Activated CD8-positive, alpha-beta T cell treated with anti-CD3 and anti-CD28 coated beads, Interleukin-2, amount 10 ng/mL, durations not matched to agents 7 days and 5 days (primary cell): ENCODE results near the gene RNF111. TPM values are rescaled to one million over a fixed set of nuclear protein-coding genes. Genes with fewer than 3 reads are reported as not detected.

ENCODE experiments used
- ATAC-seq: fragments of 150-1000 bp; cut with Tn5 transposase; one replicate; pipeline ENCODE4 v1.10.0; 2021; ENCODE audit warnings: moderate library complexity
- CTCF ChIA-PET: fragments of 350-600 bp; sonication (Branson Sonifier 250); formaldehyde crosslinking; loops from one replicate; lab custom pipeline; 2021; ENCODE audit warnings: antibody characterized with exemption; lab: Charles Lee
- POLR2A ChIA-PET: fragments of 350-600 bp; sonication (Branson Sonifier 250); formaldehyde crosslinking; loops from one replicate; lab custom pipeline; 2021; ENCODE audit warnings: antibody characterized with exemption; lab: Charles Lee
- DNase-seq: peaks from one replicate; pipeline ENCODE4 v3.0.0-alpha.2; 2020
- H3K27ac Mint-ChIP-seq: one replicate; pipeline ENCODE4 v1.8.0; 2021; ENCODE audit warnings: mild to moderate bottlenecking, mixed read lengths
- H3K27me3 Mint-ChIP-seq: one replicate; pipeline ENCODE4 v1.8.0; 2021; ENCODE audit warnings: low read depth, mixed read lengths
- H3K36me3 Mint-ChIP-seq: one replicate; pipeline ENCODE4 v1.8.0; 2021; ENCODE audit warnings: low read depth, mixed read lengths
- H3K4me1 Mint-ChIP-seq: one replicate; pipeline ENCODE4 v1.8.0; 2021; ENCODE audit warnings: low read depth, mixed read lengths
- H3K4me3 Mint-ChIP-seq: one replicate; pipeline ENCODE4 v1.8.0; 2021; ENCODE audit warnings: mild to moderate bottlenecking, mixed read lengths
- H3K9me3 Mint-ChIP-seq: one replicate; pipeline ENCODE4 v1.8.0; 2022; ENCODE audit warnings: mixed read lengths; ENCODE audit not compliant: insufficient read depth
- total RNA-seq, 2 experiments: library from RNA; stranded (reverse); gene quantifications; one replicate each; pipeline ENCODE4 v1.2.3, GENCODE V29; 2021

The RNF111 gene
- total RNA-seq, 2 experiments from 2014 or later: 36.7 to 38.9 TPM

DNA sequence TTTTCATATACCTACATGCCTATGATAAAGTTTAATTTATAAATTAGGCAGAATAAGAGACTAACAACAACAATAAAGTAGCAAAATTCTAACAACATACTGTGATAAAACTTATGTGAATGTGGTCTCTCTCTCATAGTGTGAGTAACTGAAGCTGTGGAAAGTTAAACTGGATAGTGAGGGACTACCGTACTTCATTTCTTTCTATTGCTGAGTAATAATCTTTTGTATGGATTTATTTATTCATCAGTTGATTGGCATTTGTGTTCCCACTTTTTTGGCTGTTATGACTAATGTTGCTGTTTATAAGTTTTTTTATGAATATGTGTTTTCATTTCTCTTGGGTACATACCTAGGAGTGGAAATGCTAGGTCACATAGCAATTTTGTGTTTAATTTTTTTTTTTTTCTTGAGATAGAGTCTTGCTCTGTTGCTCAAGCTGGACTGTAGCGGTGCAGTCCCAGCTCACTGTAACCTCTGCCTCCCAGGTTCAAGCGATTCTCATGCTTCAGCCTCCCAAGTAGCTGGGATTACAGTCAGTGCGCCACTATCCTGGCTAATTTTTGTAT lies 41.0 kb downstream of the RNF111 start:
- Mint-ChIP-seq H3K36me3 (peaks cover 44% of the 10 kb centered on the region), H3K27me3 (no peaks in the 10 kb centered on the region), H3K27ac (no peak overlapping the region), H3K4me3 (no peak overlapping the region), H3K9me3 (no peaks in the 10 kb centered on the region), H3K4me1 (peaks cover 10% of the 10 kb centered on the region)
- DNase-seq: no peak
- CTCF ChIA-PET: interaction anchor here (0.7 to 1.9 kb wide), 2 partner anchors 10 to 29 kb away, joined by 3 to 6 read pairs; no protein-coding TSS in a partner anchor
- POLR2A ChIA-PET: no interaction called here
- no peak for ATAC-seq

DNA sequence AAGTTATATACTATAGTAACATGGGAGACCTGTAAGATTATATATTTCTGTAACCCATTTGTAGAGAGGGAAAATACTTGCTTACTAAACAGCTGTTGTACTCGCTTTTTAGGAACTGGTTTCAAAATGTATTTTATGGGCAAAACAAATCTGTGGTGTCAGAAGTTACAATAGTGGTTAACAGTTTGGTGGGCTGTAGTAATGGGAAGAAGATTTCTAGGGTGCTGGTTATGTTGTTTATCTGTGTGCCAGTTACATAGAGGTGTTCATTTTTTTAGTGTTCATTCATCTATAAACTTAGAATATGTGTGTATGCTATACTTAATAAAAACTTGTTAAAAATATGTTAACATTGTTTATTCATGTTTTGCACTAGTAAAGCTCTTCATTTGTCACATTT lies 42.1 kb downstream of the RNF111 start:
- ChIA-PET CTCF (interaction anchor here (1.9 kb wide), 1 partner anchor 9 kb away, joined by 6 read pairs; no protein-coding TSS in a partner anchor), POLR2A (no interaction called here)
- Mint-ChIP-seq H3K4me1 (peaks cover 10% of the 10 kb centered on the region), H3K9me3 (no peaks in the 10 kb centered on the region), H3K36me3 (peaks cover 45% of the 10 kb centered on the region), H3K27ac (no peak overlapping the region), H3K27me3 (no peaks in the 10 kb centered on the region), H3K4me3 (no peak overlapping the region)
- DNase-seq (no peak), ATAC-seq (no peak)

DNA sequence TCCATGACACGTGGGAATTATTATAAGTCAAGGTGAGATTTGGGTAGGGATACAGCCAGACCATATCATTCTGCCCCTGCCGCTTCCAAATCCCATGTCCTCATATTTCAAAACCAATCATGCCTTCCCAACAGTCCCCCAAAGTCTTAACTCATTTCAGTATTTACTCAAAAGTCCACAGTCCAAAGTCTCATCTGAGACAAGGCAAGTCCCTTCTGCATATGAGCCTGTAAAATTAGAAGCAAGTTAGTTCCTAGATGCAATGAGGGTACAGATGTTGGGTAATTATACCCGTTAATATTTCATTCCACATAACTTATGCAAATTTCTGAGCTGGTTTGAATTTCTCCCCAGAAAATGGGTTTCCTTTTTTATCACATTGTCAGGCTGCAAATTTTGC lies 47.7 kb downstream of the RNF111 start:
- peaks cover 5% of the 10 kb centered on the region for H3K9me3 Mint-ChIP-seq
- POLR2A ChIA-PET: no interaction called here
- peaks cover 64% of the 10 kb centered on the region for H3K36me3 Mint-ChIP-seq

DNA sequence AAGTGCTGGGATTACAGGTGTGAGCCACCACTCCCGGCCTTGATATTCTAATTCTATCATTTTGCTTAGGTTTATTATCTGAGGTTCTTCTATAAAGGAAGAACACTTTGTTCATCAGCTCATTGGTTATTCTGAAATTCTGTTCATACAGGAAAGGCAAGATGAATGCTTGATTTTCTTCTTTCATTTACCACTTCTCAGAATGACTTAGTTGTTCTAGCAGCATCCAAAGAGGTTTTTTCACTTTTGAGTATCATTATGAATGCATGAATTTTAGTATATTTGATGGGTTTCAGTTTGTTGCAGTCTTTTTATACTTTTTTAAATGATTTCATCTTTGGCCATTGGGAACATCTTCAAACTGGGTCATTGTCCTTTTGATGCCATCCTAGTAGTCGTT lies 51.8 kb downstream of the RNF111 start:
- CTCF ChIA-PET: interaction anchor here (1.3 to 2.0 kb wide), 4 partner anchors 9 to 99 kb away, joined by 3 to 6 read pairs (median 4); no protein-coding TSS in a partner anchor
- Mint-ChIP-seq H3K4me3 (no peak overlapping the region), H3K27ac (no peak overlapping the region), H3K4me1 (peaks cover 22% of the 10 kb centered on the region), H3K9me3 (peaks cover 5% of the 10 kb centered on the region), H3K27me3 (no peaks in the 10 kb centered on the region), H3K36me3 (peaks cover 52% of the 10 kb centered on the region)
- DNase-seq (no peak), ATAC-seq (no peak)
- POLR2A ChIA-PET: no interaction called here

More for the DNA sequence above, 47.7 kb downstream of the RNF111 start:
- H3K27me3 Mint-ChIP-seq: no peaks in the 10 kb centered on the region
- no peak overlapping the region for H3K4me3 Mint-ChIP-seq
- ATAC-seq (no peak), DNase-seq (no peak)
- CTCF ChIA-PET: no interaction called here
- peaks cover 17% of the 10 kb centered on the region for H3K4me1 Mint-ChIP-seq
- H3K27ac Mint-ChIP-seq: no peak overlapping the region

DNA sequence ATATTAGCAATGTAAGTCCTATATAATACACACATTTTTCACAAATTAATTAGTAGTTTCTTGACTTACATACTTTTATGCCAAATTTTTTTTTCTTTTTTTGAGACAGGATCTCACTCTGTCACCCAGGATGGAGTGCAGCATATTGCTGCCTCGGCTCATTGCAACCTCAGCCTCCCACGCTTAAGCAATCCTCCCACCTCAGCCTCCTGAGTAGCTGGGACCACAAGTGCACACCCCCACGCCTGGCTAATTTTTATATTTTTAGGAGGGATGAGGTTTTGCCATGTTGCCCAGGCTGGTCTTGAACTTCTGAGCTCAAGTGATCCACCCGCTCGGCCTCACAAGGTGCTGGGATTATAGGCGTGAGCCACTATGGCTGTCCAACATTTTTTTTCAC lies 54.6 kb downstream of the RNF111 start:
- no peak for ATAC-seq

DNA sequence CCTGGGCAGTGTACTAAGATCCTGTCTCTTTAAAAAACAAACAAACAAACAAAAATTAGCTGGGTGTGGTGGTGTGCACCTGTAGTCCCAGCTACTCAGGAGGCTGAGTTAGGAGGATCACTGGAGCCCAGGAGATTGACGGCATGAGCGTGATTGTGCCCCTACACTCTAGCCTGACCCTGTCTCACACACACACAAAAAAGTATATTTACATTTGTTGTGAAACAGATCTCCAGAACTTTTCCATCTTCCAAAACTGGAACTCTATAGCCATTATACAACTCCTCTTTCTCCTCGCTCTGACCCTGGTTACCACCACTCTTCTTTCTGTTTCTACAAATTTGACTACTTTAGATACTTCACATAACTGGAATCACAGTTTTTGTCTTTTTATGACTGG lies 61.4 kb downstream of the RNF111 start:
- Mint-ChIP-seq H3K4me1 (peaks cover 18% of the 10 kb centered on the region), H3K4me3 (no peak overlapping the region), H3K9me3 (no peaks in the 10 kb centered on the region), H3K27me3 (no peaks in the 10 kb centered on the region), H3K27ac (no peak overlapping the region), H3K36me3 (peaks cover 25% of the 10 kb centered on the region)
- POLR2A ChIA-PET: no interaction called here
- CTCF ChIA-PET: interaction anchor here (0.9 kb wide), 1 partner anchor 10 kb away, joined by 5 read pairs; no protein-coding TSS in a partner anchor
- ATAC-seq: no peak
- no peak for DNase-seq

More for the DNA sequence above, 54.6 kb downstream of the RNF111 start:
- ChIA-PET CTCF (no interaction called here), POLR2A (no interaction called here)
- Mint-ChIP-seq H3K9me3 (no peaks in the 10 kb centered on the region), H3K27me3 (no peaks in the 10 kb centered on the region), H3K4me1 (peaks cover 25% of the 10 kb centered on the region), H3K27ac (no peak overlapping the region), H3K4me3 (no peak overlapping the region), H3K36me3 (peaks cover 31% of the 10 kb centered on the region)
- DNase-seq: no peak

DNA sequence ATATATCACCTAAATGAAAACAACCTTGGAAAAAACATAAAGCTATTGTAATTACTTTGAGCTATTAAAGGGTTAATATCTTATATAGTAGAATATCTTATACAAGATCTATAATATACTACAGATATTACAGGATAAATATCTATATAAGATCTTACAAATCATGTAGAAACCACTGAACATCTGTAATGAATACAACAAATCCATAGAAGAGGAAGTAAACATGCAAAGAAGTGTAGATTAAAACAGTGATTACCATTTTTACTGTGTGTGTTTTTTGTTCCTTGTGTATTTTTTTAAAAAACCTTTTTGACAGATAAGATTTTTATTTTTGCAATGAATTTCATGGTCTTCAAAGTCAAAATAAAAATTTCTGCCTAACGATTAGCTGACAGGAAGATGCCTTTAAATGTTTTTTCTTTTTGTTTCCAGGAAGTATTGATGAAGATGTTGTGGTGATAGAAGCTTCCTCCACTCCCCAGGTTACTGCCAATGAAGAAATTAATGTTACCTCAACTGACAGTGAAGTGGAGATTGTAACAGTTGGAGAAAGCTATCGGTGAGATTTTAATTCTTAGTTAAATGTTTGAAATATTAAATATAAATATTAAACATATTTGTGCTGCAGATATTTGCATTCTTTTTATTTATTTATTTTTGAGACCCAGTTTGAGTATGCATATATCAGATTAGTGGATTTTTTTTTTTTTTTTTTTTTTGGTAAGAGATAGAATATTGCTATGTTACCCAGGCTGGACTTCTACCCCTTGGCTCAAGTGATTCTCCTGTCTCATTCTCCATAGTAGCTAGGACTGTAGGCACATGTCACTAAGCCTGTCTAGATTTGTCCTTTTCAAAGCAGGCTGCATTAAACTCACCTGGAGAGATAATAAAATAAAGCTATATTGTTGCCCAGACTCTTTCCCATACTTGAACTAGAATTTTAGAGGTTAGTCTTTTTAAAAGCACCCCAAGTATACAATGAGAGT lies 64.7 kb downstream of the RNF111 start:
- ChIA-PET POLR2A (interaction anchor here (0.6 to 1.1 kb wide), 2 partner anchors 65 to 72 kb away, joined by 3 to 4 read pairs; no protein-coding TSS in a partner anchor), CTCF (interaction anchor here (0.9 to 1.8 kb wide), 5 partner anchors 8 to 96 kb away, joined by 3 to 5 read pairs (median 3); partner anchors contain the start of gene RNF111)
- Mint-ChIP-seq H3K4me3 (peak overlapping the region; percentile 49), H3K27me3 (no peaks in the 10 kb centered on the region), H3K27ac (peak overlapping the region; percentile 77), H3K36me3 (peaks cover 47% of the 10 kb centered on the region), H3K4me1 (peaks cover 12% of the 10 kb centered on the region), H3K9me3 (no peaks in the 10 kb centered on the region)
- ATAC-seq (no peak), DNase-seq (no peak)

DNA sequence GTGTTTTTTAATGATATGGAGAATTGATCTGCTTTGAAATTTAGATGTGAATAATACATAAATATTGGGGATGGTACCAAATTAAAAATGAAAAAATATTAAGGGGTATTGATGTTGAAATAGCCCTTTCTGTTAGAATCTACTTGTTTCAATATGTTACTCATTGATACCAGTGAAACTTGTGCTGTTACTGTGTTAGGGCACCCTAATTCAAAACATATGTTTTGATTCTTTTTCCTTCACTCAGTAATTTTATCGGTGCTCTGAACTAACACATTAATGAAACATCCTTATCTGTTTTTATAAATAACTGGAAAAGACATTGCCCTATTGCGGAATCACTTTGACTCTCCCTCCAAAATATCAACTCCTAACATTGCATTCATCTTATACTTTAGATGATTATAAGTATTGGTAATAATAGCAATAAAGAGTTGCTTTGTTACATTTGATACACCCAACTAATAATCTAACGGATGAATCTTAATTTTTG lies 65.5 kb downstream of the RNF111 start:
- Mint-ChIP-seq H3K27me3 (no peaks in the 10 kb centered on the region), H3K9me3 (no peaks in the 10 kb centered on the region), H3K4me3 (no peak overlapping the region), H3K36me3 (peaks cover 48% of the 10 kb centered on the region), H3K27ac (no peak overlapping the region), H3K4me1 (peaks cover 12% of the 10 kb centered on the region)
- no peak for DNase-seq
- POLR2A ChIA-PET: interaction anchor here (1.1 kb wide), 1 partner anchor 66 kb away, joined by 4 read pairs; no protein-coding TSS in a partner anchor
- no peak for ATAC-seq
- CTCF ChIA-PET: interaction anchor here (0.6 to 1.8 kb wide), 5 partner anchors 9 to 97 kb away, joined by 3 to 5 read pairs (median 3); partner anchors contain the start of gene RNF111

DNA sequence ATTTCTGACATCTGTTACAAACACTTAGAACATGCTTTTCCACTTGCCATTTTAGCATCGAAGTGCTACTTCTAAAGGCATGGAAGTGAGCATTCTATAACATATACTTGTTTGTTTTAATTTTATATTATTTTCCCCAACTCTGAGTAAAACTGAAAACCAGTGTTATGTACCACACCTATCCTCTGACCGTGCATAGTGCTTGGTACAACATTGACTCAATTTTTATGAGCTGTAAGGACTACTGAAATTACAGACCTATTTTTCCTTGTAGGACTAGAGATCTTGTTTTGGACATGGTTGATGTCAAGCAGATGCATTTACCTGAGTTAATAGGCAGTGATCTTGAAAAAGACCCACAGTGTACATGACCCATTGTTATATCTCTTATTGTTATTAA lies 66.0 kb downstream of the RNF111 start:
- H3K36me3 Mint-ChIP-seq: peaks cover 48% of the 10 kb centered on the region
- no peak for DNase-seq
- no peak overlapping the region for H3K27ac Mint-ChIP-seq
- ATAC-seq: no peak
- POLR2A ChIA-PET: no interaction called here
- no peaks in the 10 kb centered on the region for H3K27me3 Mint-ChIP-seq
- CTCF ChIA-PET: interaction anchor here (0.6 kb wide), 1 partner anchor 17 kb away, joined by 3 read pairs; no protein-coding TSS in a partner anchor
- H3K4me3 Mint-ChIP-seq: no peak overlapping the region
- H3K4me1 Mint-ChIP-seq: peaks cover 12% of the 10 kb centered on the region
- H3K9me3 Mint-ChIP-seq: no peaks in the 10 kb centered on the region

DNA sequence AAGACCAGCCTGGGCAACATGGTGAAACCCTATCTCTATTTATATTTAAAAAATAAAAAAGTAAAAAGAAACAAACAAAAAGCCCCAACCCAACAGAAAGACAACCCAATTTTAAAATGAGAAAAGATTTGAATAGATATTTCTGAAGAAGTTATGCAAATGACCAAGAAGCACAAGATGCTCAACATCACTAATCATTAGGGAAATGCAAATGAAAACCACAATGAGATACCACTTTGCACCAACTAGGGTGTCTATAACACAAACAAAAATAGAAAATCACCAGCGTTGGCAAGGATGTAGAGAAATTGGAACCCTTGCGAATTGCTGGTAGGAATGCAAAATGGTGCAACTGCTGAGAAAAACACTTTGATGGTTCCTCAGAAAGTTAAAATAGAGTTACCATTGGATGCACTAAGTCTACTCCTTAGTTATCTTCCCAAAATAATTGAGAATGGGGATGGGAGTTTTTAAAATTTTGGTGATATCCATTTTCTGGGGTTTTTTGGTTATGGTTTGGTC lies 71.7 kb downstream of the RNF111 start:
- Mint-ChIP-seq H3K9me3 (no peaks in the 10 kb centered on the region), H3K27me3 (no peaks in the 10 kb centered on the region), H3K27ac (no peak overlapping the region), H3K4me3 (no peak overlapping the region), H3K36me3 (peaks cover 57% of the 10 kb centered on the region), H3K4me1 (no peaks in the 10 kb centered on the region)
- DNase-seq: no peak
- POLR2A ChIA-PET: no interaction called here
- no peak for ATAC-seq
- CTCF ChIA-PET: interaction anchor here (1.0 to 1.9 kb wide), 2 partner anchors 15 kb away, joined by 3 to 9 read pairs; no protein-coding TSS in a partner anchor

DNA sequence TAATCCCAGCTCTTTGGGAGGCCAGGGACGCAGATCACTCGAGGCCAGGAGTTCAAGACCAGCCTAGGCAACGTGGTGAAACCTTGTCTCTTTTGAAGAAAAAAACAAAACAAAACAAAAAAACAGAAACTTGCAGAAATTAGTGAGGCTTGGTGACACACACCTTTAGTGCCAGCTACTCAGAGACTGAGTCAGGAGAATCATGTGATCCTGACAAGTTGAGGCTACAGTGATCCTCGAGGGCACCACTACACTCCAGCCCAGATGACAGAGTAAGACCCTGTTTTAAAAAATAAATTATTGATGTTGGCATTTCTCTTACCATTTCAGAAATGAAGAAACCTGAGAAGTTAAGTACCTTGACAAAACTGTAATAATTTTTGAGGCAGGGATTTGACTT lies 72.9 kb downstream of the RNF111 start:
- Mint-ChIP-seq H3K36me3 (peaks cover 56% of the 10 kb centered on the region), H3K4me1 (no peaks in the 10 kb centered on the region), H3K27ac (no peak overlapping the region), H3K4me3 (no peak overlapping the region), H3K27me3 (no peaks in the 10 kb centered on the region), H3K9me3 (no peaks in the 10 kb centered on the region)
- DNase-seq (no peak), ATAC-seq (no peak)
- ChIA-PET CTCF (interaction anchor here (1.0 kb wide), 1 partner anchor 14 kb away, joined by 3 read pairs; no protein-coding TSS in a partner anchor), POLR2A (interaction anchor here (0.6 kb wide), 1 partner anchor 487 kb away, joined by 5 read pairs; no protein-coding TSS in a partner anchor)
